Hepatocyte (in vitro differentiated cells): ENCODE data around the gene WDR86. TPM values are rescaled to one million over a fixed set of nuclear protein-coding genes. Genes with fewer than 3 reads are reported as not detected.

Experiments used
- DNase-seq: peaks from one replicate; pipeline ENCODE4 v3.0.0-alpha.2; 2016; ENCODE audit warnings: low spot score
- H2AFZ ChIP-seq: fragments of 200-600 bp; sonication (generic); 2 replicates; pipeline ENCODE4 v1.6.0; 2016; ENCODE audit warnings: antibody characterized with exemption, mild to moderate bottlenecking
- H3K27ac ChIP-seq: fragments of 200-600 bp; sonication (generic); 2 replicates; pipeline ENCODE4 v1.5.1; 2016; ENCODE audit warnings: mild to moderate bottlenecking
- H3K27me3 ChIP-seq: fragments of 200-600 bp; sonication (generic); 2 replicates; pipeline ENCODE4 v1.6.1; 2016
- H3K36me3 ChIP-seq: fragments of 200-600 bp; sonication (generic); replicated peaks from 2 replicates; pipeline ENCODE4 v1.5.1; 2016; ENCODE audit warnings: low read depth; ENCODE audit not compliant: insufficient read depth
- H3K4me1 ChIP-seq: fragments of 200-600 bp; sonication (generic); 2 replicates; pipeline ENCODE4 v1.5.1; 2016; ENCODE audit warnings: mild to moderate bottlenecking, moderate library complexity; ENCODE audit not compliant: insufficient read depth
- H3K4me2 ChIP-seq: fragments of 200-600 bp; sonication (generic); 2 replicates; pipeline ENCODE4 v1.6.0; 2016
- H3K4me3 ChIP-seq: fragments of 200-600 bp; sonication (generic); 2 replicates; pipeline ENCODE4 v1.5.1; 2016; ENCODE audit warnings: mild to moderate bottlenecking
- H3K79me2 ChIP-seq: fragments of 200-600 bp; sonication (generic); 2 replicates; pipeline ENCODE4 v1.6.0; 2017; ENCODE audit warnings: mild to moderate bottlenecking
- H3K9me2 ChIP-seq: fragments of 200-600 bp; sonication (generic); replicated peaks from 2 replicates; pipeline ENCODE4 v1.6.0; 2017; ENCODE audit warnings: mild to moderate bottlenecking; ENCODE audit not compliant: insufficient read depth
- H3K9me3 ChIP-seq: fragments of 200-600 bp; sonication (generic); 2 replicates; pipeline ENCODE4 v1.5.1; 2016; ENCODE audit warnings: low read depth, mild to moderate bottlenecking
- H4K20me1 ChIP-seq: fragments of 200-600 bp; sonication (generic); 2 replicates; pipeline ENCODE4 v1.6.0; 2016; ENCODE audit warnings: mild to moderate bottlenecking; ENCODE audit not compliant: insufficient read depth, poor library complexity, severe bottlenecking
- EZH2 ChIP-seq: fragments of 200-600 bp; sonication (generic); IDR thresholded peaks from 2 replicates; pipeline ENCODE4 v1.6.1; 2016; ENCODE audit warnings: antibody characterized with exemption, mild to moderate bottlenecking, borderline replicate concordance
- EZH2phosphoT487 ChIP-seq: fragments of 200-600 bp; sonication (generic); IDR thresholded peaks from one replicate; pipeline ENCODE4 v1.6.1; 2018; ENCODE audit warnings: antibody characterized with exemption, mild to moderate bottlenecking, low read depth, moderate library complexity; ENCODE audit not compliant: unreplicated experiment, severe bottlenecking
- WGBS: methylation state at CpG from one replicate; pipeline ENCODE4 v1.1.6; 2016; ENCODE audit warnings: low lambda C conversion rate; ENCODE audit errors: missing lambda C conversion rate; 5-methylcytosine and 5-hydroxymethylcytosine counted together
- polyA plus RNA-seq: library from polyadenylated mRNA; unstranded; fragments of >200 nt; fragmentation: Nextera tagmentation; extraction: Ambion mirVana; gene quantifications from 2 replicates; pipeline ENCODE4 v1.2.1, GENCODE V29; 2016
- total RNA-seq: library from RNA; depleted of rRNA; stranded (reverse); fragments of >200 nt; gene quantifications from 2 replicates; pipeline ENCODE4 v1.2.3, GENCODE V29; 2014
- TF ChIP-seq, protein P1 (sequence below): fragments of 200-600 bp; sonication (generic); IDR thresholded peaks from 2 replicates; pipeline ENCODE4 v1.5.1; 2016; ENCODE audit warnings: antibody characterized with exemption, mild to moderate bottlenecking; ENCODE audit not compliant: poor library complexity

Gene WDR86
- total and polyA plus RNA-seq, 2 experiments from 2014 or later = 10.6 to 12.4 TPM

DNA sequence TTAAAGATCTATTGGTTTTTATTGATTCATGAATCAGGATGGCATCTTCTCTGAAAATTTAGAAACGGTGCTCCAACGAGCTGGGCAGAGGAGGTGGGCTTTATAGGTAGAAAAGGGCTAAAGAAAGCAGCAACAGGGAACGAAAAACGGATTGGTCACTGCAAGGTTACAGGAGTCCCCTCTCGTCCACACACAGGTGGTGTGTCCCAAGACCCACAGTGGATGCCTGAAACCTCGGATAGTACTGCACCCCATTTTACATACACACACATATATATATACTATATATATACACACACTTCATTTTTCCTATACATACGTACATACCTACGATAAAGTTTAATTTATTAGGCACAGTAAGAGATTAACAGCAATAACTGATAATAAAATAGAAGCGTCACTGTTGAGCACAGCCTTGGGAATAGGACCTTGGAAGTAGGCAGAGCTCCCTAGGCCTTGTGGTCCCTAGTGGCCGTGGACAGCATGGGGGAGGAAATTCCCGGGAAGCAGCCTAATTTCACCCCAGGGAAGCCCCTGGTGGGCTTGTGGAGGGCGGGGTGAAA, 69.0 kb downstream of the WDR86 start:
- Histone ChIP-seq H3K9me2 (no peaks in the 10 kb centered on the region), H3K27me3 (no peaks in the 10 kb centered on the region), H3K4me1 (peaks cover 14% of the 10 kb centered on the region), H2AFZ (peak overlapping the region; percentile 43), H3K4me2 (peak overlapping the region; percentile 72), H3K9me3 (no peaks in the 10 kb centered on the region), H4K20me1 (no peaks in the 10 kb centered on the region), H3K27ac (no peak overlapping the region), H3K4me3 (no peak overlapping the region), H3K79me2 (peaks cover 25% of the 10 kb centered on the region), H3K36me3 (no peaks in the 10 kb centered on the region)
- DNase-seq = no peak
- 74% methylated on average over 12 of the region's 12 CpGs for WGBS
- TF ChIP-seq, protein P1, sequence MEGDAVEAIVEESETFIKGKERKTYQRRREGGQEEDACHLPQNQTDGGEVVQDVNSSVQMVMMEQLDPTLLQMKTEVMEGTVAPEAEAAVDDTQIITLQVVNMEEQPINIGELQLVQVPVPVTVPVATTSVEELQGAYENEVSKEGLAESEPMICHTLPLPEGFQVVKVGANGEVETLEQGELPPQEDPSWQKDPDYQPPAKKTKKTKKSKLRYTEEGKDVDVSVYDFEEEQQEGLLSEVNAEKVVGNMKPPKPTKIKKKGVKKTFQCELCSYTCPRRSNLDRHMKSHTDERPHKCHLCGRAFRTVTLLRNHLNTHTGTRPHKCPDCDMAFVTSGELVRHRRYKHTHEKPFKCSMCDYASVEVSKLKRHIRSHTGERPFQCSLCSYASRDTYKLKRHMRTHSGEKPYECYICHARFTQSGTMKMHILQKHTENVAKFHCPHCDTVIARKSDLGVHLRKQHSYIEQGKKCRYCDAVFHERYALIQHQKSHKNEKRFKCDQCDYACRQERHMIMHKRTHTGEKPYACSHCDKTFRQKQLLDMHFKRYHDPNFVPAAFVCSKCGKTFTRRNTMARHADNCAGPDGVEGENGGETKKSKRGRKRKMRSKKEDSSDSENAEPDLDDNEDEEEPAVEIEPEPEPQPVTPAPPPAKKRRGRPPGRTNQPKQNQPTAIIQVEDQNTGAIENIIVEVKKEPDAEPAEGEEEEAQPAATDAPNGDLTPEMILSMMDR = no peak
- TF ChIP-seq EZH2phosphoT487 (no peak), EZH2 (no peak)

GRCh38 chr7:151339651-151340382, 70.0 kb downstream of the WDR86 start:
- no peak for DNase-seq
- Histone ChIP-seq H3K9me3 (no peaks in the 10 kb centered on the region), H4K20me1 (no peaks in the 10 kb centered on the region), H3K27ac (no peak overlapping the region), H3K4me1 (peaks cover 9% of the 10 kb centered on the region), H3K36me3 (no peaks in the 10 kb centered on the region), H2AFZ (no peak overlapping the region), H3K9me2 (no peaks in the 10 kb centered on the region), H3K27me3 (no peaks in the 10 kb centered on the region), H3K4me2 (no peak overlapping the region), H3K79me2 (peaks cover 23% of the 10 kb centered on the region), H3K4me3 (no peak overlapping the region)
- TF ChIP-seq EZH2 (no peak), EZH2phosphoT487 (no peak)
- TF ChIP-seq, protein P1 = no peak
- WGBS = 89% methylated on average over 7 of the region's 7 CpGs

- Histone ChIP-seq H3K4me2 (no peak overlapping the region), H3K4me1 (peaks cover 9% of the 10 kb centered on the region), H3K9me3 (no peaks in the 10 kb centered on the region), H3K27ac (no peak overlapping the region), H3K4me3 (no peak overlapping the region), H4K20me1 (no peaks in the 10 kb centered on the region), H3K79me2 (peaks cover 18% of the 10 kb centered on the region), H2AFZ (no peak overlapping the region), H3K9me2 (no peaks in the 10 kb centered on the region), H3K27me3 (no peaks in the 10 kb centered on the region), H3K36me3 (no peaks in the 10 kb centered on the region)
- TF ChIP-seq EZH2 = no peak
- TF ChIP-seq, protein P1 = no peak
- no peak for TF ChIP-seq EZH2phosphoT487
- no peak for DNase-seq
- 92% methylated on average over 3 of the region's 3 CpGs for WGBS
These were observed 71.0 kb downstream of the WDR86 start for GRCh38 chr7:151338809-151339208.
